Epithelial cell of prostate (primary cell): ENCODE data around the gene KAZN.

Source experiments
- DNase-seq: peaks from one replicate; pipeline ENCODE4 v3.0.0-alpha.2; 2011; ENCODE audit warnings: low read depth, low spot score
- H3K27ac ChIP-seq: fragments of 450-650 bp; 2 replicates; pipeline ENCODE4 v1.5.1; 2017; ENCODE audit warnings: mild to moderate bottlenecking

The KAZN gene

GRCh38 chr1:14915356-14916054 is 317.0 kb downstream of the KAZN start:
- DNase-seq, result no peak
- no peak overlapping the region for H3K27ac ChIP-seq

- DNase-seq, result no peak
- H3K27ac ChIP-seq, result no peak overlapping the region
Measured at GRCh38 chr1:14919289-14919688, 320.8 kb downstream of the KAZN start.

DNA sequence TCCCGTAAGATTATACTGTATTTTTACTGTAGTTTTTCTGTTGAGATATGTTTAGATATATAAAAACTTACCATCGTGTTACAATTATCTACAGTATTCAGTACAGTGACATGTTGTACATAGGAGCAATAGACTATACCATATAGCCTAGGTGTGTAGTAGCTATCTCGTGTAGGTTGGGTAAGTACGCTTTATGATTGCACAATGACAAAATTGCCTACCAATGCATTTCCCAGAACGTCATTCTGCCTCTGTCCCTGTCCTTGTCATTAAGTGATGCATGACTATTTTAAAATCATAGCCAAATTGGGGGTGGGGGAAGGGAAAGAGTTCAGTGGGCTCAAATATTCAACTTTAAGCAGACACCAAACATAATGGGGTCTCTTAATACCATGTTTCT is 321.3 kb downstream of the KAZN start:
- H3K27ac ChIP-seq, result no peak overlapping the region

DNA sequence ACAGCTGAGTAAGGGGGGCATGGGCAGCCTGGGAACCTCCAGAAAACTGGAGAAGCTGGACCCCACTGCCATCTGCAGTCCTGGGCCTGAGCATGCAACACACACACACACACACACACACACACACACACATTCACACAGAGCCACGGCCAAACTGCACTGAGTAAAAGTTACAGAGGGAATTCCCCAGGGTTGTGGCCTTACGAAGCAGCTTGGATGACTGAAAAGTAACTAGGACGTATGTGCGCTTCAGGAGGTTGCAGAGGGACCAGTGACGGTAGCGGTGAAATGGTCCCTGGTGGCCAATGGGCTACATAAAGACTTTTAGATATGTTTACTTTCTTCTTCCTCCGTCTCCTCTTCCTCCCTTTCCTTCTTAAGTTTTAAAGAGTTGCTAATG is 322.6 kb downstream of the KAZN start:
- no peak overlapping the region for H3K27ac ChIP-seq
- no peak for DNase-seq

More for the DNA sequence above, 321.3 kb downstream of the KAZN start:
- no peak for DNase-seq

GRCh38 chr1:14922942-14923726 is 324.6 kb downstream of the KAZN start:
- no peak overlapping the region for H3K27ac ChIP-seq
- no peak for DNase-seq

DNA sequence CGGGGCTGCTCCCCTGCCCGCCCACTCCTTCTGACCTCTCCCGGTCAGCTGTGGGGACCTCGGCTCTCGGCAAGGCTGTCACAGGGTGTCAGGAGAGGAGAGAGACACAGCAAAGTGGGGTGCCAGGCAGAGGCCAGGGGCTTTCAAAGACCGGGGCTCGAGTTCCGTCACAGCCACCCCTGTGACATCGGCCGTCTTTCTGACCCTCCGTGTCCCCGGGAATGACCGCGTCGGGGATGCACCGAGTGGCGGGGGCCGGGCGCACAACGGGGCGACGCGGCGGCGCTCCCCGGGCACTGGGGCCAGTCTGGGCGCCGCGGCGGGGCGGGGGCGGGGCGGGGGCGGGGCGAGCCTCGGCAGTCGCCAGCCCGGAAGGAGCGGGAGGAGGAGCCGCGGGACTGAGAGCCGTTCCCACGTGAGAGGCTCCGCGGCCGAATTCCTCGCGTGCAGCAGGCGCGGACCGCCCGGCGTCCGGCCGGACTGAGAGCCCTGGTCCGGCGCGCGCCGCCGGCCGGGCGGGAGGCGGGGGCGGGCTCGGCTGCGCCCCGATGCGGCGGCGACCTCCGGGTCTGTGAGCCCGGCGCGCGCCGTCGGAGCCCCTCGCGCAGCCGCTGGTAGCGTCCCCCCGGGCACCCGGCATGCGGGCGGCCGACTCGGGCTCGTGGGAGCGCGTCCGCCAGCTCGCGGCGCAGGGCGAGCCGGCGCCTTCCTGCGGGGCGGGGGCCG is 325.4 kb downstream of the KAZN start:
- no peak overlapping the region for H3K27ac ChIP-seq
- no peak for DNase-seq

- no peak overlapping the region for H3K27ac ChIP-seq
- no peak for DNase-seq
Measured at GRCh38 chr1:14924455-14925331, 326.2 kb downstream of the KAZN start.

DNA sequence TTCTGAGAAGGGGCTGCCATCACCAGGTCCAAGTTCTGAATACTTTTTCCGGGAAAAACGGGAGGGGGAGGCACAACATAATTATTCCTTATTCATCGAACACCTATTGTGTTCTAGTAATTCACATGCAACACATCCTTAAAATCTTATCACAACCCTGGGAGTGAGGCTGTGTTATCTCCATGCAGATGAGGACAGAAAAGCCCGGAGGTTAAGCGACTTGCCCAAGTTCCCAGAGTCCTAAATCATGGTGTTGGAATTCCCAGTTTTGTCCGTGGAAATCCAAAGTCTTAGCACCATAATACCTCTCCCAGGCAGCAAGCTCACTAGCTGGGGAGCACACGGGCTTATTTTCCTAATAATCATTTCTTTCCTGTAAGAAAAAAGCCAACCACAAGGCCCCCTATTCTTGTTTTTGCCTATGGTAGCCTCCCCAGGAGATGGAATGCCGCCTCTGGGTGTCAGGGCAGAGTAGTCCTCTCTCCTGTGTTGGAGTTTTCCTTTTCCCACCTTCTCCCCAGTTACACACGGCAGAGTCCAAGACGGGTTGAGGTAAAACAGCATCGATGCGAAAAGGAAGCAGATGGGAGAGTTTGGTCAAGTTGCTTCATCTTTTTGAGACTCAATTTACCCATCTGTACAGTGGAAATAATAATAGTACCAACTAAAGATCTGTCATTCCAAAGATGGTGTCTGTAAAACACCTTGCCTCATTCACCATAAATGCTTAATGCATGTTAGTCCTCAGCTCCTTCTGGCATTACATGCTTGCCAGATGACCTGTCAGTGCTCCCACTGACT is 327.1 kb downstream of the KAZN start:
- H3K27ac ChIP-seq, result no peak overlapping the region
- no peak for DNase-seq

DNA sequence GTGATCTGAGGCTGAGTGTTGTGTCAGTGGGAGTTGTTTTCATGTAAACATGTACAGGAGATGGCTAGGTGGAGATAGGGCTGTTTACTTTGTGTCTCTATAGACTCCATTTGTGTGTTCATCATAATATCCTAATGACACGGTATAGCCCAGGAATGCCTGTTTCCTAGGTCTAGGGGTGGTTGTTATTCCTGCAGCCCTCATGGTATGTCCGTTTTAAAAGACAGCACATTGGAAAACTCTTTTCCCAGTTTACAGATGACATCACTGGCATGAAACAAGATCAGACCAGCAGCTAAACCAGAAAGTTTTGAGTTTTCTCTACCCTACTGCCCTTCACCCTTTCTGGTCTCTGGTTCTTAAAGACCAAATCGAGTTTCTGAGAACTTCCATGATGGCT is 327.7 kb downstream of the KAZN start:
- no peak for DNase-seq
- H3K27ac ChIP-seq, result no peak overlapping the region

GRCh38 chr1:14926818-14927575 is 328.5 kb downstream of the KAZN start:
- H3K27ac ChIP-seq, result no peak overlapping the region
- DNase-seq, result no peak

- no peak overlapping the region for H3K27ac ChIP-seq
- no peak for DNase-seq
Measured at GRCh38 chr1:14928412-14928811, 329.9 kb downstream of the KAZN start.

DNA sequence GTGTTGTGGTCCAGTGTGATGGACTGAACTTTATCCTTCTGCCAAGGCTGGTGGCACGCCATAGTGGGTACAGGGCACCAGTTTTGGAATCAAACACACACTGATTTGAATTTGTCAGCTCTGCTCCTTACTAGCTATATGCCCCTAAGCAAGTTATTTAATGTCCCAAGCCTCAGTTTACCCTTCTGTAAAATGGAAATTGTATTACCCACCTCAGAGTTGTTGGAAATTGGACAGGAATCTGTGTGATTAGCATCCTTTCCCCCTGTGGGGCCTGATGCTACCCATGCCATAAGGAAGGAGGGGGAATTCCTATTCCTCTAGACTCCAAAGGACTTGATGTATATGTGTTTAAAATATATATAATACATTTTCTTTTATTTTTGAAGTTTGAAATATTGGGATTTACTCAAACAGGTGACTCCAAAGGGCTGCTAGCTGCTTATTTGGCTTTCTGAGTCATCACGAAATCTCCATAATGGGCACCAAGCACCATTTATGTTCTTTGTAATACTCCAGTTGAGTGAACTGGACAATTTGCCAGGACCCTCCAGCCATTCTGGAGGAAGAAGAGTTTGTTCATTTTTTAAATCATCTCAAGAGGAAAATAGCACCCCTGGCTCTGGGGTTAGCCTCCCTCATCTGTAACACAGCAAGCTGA is 330.5 kb downstream of the KAZN start:
- no peak overlapping the region for H3K27ac ChIP-seq
- DNase-seq, result no peak

GRCh38 chr1:14929547-14930246 is 331.2 kb downstream of the KAZN start:
- no peak overlapping the region for H3K27ac ChIP-seq
- no peak for DNase-seq

GRCh38 chr1:14930247-14930965 is 331.9 kb downstream of the KAZN start:
- H3K27ac ChIP-seq, result no peak overlapping the region
- DNase-seq, result no peak

GRCh38 chr1:14932034-14932638 is 333.7 kb downstream of the KAZN start:
- no peak for DNase-seq
- H3K27ac ChIP-seq, result no peak overlapping the region

DNA sequence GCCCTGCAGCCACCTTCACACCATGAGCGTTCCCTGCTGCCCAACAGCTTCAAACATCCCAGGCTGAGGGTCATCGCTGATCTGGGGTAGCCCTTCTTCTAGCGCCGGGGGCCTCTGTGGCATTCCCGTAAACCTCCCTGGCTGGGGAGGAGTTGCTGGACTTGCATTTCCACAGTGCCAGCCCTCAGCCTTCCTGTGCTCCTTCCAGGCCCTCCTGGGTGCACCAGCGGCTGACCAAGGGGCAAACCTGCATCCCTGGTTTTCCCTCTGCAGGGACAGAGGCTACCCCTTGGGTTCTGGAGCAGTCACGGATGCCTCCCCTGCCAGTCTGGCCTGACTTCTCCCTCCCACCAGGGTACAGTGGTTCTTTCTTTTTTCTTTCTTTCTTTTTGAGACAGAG is 336.4 kb downstream of the KAZN start:
- H3K27ac ChIP-seq, result no peak overlapping the region
- DNase-seq, result no peak

- no peak overlapping the region for H3K27ac ChIP-seq
- no peak for DNase-seq
Measured at GRCh38 chr1:14936815-14937214, 338.3 kb downstream of the KAZN start.
